NCI-H510A treated with DMSO at 0.1 percent for 48 hours (cell line): ENCODE measurements around the gene LDB2.

ENCODE experiments used
- DNase-seq: peaks from one replicate; lab custom pipeline; 2025; lab: John Stamatoyannopoulos, UW

LDB2 gene

DNA sequence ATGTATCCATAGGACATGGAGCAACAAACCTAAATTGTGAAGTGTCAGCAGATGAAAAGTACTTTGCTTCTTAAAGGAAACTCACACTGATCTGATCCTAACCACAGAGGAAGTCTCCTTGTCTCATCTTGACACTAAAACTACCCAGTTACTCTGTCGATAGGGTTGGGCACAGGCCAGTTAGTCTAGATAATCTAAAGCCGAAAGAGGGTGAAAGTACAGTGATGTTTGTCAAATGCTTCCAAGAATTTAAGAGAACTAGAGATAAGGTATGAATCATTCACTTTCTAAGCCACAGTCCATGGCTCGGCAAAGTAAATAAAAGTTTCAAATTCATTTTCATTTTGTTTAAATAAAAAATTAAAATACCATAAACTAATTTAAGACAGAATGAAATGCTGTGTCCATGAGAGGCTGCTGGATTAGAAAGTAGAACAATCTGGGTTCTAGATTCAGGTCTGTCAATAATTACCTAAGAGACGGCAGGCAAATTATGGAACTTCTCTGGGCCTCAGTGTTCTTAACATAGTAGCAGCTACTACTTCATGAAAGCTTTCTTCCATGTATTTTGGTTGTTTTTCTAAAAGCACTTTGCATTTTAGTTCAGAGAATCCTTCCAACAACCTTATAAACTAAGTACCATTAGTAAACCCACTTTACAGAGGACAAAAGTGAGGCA is 176.7 kb downstream of the LDB2 start:
- DNase-seq = no peak

DNA sequence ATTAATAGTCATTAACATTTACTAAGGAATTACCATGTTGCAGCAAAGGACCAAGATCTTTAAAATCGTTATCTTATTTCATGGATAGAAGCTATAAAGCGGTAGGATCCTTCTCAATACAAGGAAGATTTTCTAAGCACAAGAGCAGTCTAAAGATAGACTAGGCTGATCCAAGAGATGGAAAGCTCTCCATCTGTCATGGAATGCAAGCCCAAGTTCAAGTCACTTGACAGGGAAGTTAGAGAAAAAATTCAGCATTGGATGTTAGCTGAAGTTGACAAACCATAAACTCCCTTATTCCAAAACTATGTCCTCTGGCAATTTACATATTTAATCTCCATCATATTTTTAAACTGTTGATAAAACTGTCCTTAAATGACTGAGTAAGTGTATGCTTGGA is 177.7 kb downstream of the LDB2 start:
- no peak for DNase-seq

DNA sequence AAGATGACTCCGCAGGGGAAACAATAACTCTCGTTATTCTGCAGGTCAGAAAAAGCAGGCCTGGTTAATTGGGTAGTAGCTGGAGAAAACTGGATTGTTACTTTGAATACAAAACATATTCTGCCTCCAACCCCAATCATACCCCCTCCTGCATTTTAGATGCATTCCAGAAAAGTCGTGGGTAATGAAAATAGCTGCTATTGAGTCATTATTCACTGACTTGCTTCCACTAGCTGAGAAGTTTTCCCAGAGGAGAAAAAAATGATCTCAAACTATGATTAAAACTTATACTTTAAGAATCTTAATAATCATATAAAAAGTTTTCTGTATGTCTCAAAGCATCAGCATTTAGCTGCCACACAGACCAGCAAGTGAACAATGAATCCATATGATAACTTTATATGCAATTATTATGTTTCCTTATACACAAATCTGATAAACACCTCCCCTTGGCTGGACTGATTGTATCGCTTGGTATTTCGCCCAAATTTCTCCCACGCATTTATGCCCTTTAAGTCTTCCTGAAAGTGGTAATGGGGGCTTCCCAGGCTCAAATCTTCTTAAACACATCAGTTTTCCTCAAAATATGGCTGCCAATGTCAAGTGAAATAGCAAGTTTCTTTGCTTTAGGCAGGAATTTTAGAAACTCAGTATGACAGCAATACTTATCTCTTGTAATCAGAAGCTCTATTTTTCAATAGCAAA is 181.0 kb downstream of the LDB2 start:
- DNase-seq = no peak

DNA sequence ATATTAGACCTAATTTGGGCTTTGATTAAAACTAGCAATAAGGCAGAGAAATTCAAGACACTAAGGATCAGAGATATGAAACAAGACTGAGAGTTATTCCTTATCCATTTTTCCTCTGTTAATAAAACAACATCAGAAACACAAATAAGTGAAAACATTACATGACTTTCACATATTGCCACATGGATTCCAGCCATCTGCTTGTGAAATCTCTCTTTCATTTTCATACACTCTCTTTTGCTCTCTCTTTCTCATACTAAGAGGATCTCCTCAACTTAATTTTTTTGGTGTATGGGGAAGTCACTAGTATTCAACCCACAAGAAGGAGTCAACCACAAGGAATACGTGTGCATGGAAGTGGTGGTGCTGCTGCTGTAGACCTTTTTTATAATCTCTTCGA is 183.0 kb downstream of the LDB2 start:
- DNase-seq = no peak

DNA sequence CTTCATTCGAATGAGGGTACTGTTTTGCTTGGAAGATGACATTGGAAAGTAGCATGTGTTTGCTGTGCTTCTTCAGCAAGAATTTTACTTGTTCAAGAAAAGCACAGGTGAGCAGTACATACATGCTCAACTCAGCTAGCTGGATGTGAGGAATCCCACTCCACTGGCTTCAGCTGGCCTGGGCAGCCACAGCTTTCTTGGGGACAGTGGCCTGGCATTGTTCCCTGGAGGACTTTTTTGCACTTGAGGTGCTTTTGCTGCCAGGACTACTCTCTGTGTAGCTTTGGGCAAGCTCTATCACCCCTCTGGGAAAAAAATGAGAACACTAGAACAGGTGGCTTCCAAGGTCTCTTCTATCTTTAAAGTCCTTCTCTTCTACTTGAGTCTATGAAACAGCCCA is 184.3 kb downstream of the LDB2 start:
- DNase-seq = no peak

DNA sequence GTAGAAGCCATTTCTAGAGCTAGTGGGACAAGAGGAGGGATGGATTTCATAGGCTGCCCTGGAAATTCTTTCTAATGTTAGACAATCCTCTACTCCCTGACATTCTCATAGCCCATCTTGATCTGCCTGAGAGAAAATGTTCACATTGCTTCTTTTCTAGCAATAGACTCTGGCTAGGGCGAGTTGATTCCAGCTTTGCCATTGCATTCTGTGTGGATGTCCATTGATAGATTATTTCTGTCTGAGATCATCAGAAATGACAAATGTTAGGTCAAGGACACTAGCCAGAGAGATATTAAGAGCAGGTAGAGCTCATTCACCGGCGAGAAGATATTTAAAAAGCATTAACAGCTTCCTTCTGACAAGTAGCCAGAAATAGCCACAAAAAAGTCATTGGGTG is 184.7 kb downstream of the LDB2 start:
- no peak for DNase-seq

DNA sequence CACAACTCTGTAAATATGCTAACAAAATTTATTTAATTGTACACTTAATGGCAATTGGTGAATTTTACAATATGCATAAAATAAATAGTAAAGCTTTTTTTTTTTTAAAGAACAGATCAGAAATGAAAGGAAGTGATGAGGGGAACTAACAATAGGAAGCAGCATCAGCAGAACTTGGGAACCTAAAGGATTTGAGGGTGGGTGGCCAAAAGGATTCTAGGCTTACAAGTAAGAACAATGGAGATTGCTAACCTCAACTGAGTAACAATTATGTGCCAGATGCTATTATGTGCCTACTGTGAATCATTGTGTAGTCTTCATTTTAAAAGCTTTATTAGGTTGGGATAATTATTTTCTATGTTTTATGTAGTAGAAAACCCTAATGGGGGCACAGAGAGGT is 185.2 kb downstream of the LDB2 start:
- no peak for DNase-seq

DNA sequence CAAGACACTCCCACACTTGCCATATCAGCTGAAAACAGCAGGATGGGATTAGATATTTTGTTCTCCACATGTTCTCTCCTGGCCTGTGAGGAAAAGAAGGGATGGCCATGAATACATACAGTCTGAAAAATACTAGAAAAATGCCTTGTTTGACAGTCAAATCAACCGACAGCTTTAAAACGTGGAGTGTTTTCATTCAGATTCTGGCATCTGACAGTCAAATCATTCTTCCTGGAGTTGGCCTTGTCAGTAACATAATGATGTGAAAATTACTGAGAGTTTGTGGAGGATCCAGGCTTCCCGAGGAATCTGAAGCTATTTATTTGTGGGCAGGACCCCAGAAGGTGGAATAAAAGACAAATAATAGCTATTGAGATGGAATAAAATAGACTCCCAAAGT is 188.2 kb downstream of the LDB2 start:
- DNase-seq = no peak

DNA sequence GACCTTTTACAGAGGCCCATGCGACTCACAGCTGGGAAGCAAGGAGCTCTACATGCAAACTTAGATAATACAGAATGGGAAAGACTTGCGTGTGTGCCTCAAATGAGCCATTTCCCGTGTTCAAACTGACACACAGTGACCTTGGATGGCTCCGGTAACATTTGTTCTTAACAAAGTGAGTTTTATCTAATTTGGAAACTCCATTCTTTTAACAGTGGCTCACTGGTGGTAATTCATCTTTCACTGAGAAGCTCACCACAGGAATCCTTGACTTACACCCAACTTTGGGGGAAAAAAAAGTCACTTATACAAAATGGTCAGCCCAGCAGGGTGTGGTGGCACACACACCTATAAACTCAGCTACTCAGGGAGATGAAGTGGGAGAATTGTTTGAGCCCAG is 190.6 kb downstream of the LDB2 start:
- DNase-seq = no peak

DNA sequence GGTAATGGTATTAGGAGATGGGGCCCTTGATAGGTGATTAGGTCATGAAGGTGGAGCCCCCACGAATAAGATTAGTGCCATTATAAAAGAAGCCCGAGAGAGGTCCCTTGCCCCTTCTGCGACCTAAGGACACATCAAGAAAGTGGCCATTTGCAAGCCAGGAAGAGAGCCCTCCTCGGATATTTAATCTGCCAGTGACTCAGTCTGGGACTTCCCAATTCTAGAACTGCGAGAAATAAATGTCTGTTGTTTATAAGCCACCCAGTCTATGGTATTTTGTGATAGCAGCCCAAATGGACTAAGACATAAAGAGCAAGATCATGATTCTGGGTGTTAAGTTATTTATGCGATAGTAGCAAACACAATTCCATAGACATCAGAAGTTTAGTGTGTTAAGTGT is 192.2 kb downstream of the LDB2 start:
- DNase-seq = no peak

DNA sequence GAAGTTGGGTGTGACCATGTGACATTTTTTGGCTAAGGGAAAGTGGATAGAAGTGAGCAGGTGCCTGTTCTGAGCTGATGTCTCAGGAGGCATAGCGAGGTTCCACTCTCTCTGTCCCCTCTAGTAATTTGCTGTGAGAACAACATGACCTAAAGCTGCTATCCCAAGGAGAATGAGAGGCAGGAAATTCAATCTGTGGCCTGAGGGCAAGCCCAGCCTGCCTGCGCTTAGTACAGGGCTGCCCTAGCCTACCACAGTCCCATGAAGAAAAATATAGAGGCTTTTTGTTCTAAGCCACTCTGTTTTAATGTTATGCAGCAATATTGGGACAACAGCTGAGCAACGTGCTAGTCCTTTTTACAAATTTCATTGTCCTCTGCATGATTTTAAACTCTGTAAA is 193.1 kb downstream of the LDB2 start:
- no peak for DNase-seq

DNA sequence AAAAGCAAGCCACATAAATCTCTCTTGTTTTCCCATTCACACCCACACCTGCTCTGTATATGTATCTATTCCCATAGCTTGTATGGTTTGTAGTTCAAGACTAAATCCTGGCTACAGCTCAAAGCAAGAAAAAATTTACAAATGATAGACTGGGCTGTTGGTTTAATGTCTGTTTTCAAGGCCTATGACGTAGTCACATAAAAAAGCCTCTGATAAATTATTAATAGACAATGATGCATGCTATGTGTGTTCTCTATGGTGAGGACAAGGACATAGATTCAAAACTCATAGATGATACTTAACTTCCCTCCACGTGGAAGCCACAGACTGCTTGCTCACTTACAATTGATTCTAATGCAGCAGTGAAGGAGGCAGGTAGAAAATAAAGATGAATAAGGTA is 194.0 kb downstream of the LDB2 start:
- DNase-seq = no peak

DNA sequence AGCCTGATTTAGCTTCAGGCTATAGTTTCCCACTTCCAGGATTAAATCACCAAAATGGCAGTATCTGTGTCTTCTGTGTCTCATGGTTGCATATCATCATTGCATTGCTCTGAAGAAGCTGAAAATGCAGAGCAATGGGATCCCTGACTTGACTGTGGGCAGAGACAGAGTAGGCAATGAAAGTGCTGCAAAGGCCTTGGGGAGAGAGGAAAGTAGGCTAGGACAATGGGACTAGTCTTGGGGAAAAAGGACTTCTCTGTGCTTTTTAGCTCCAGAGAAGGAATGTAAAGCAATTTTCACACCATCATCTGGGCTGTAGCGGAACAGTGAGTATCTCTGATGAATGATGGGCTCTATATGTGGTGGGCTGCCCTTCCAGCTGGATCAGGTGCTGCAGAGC is 202.5 kb downstream of the LDB2 start:
- no peak for DNase-seq

DNA sequence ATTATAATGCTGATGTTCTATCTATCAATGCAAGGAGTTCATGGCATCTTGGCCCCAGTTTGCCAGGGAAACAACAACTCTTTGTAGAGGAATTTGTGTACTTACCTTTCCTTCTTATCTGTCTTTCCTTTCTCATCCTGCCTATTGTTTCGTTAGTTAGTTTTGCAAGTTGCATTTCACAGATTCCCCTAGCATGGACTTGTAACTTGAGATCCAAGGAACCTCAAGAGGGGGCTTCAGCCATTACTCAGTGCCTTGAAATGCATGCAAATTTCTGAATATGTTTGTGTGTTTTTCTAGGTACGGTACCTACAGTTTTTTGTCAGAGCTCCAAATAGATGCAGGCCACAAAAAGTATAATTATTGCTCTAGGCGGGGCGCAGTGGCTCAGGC is 203.6 kb downstream of the LDB2 start:
- no peak for DNase-seq

DNA sequence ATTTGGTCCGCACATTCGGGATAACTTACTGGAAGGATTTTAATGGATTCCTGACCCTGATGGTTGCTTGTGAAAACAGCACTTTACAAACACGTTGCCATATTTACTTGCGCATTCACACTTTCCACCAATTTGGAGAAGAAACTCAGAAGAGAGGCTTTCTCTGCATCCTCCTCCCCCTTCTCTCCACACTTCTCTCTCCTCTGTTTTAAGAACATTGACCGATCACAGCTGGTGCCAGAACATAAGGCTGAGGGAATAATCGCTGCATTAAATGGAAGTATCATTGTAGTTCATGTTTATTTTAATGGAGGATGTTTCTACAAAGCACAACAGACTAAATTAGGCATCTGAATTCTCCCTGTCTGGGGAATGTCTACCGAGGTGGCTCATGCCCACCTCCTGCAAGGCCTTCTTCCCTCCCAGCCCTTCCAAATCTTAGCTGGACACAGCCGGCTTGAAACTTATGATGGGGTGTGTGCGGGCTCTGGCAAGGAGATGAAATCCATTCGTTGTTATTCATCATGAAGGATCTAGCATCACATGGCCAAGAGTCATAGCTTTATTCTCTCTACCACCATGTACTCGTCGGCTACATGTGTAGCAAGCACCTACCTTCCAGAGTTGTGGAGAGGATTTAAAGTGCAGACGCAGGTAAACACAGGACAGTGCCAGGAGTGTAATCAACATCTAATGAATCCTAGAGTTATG is 204.1 kb downstream of the LDB2 start:
- no peak for DNase-seq

DNA sequence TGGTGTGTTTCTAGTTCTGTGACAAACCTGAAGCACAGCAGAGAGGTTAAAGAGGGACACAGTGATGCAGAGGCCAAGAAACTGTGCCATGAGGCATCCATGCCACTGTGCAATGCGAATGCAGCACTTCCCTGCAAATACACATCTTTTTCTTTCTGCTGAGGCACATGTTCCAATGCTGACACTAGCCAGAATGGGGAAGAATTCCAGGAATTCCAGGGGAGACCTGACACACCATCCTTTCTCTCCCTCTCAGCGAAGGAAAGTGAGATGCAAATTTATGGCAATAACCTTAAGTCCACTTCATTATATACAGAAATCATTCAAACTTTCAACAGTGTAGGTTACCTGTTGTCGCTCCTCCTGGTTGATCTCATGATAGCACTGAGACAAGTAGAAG is 204.8 kb downstream of the LDB2 start:
- no peak for DNase-seq

DNA sequence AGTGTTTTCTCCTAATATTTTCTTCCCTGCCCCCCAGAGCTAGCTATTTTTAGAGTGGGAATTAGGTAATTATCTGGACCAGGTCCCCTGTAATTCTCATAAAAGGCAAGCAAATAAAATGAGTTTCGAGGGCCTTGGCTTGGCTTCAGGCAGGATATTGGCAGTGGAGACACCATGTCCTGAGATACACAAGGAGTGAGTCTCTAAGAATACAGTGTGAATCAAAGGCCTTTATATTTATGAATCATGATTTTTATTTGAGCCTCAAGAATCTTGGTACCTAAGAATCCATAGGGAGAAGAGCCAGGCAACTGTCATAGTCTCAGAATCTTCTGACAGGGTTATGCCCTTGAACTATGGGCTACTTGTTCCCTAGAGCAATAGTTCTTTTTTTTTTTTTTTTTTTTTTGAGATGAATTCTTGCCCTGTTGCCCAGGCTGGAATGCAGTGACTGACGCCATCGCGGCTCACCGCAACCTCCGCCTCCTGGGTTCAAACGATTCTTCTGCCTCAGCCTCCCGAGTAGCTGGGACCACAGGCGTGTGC is 205.4 kb downstream of the LDB2 start:
- no peak for DNase-seq

DNA sequence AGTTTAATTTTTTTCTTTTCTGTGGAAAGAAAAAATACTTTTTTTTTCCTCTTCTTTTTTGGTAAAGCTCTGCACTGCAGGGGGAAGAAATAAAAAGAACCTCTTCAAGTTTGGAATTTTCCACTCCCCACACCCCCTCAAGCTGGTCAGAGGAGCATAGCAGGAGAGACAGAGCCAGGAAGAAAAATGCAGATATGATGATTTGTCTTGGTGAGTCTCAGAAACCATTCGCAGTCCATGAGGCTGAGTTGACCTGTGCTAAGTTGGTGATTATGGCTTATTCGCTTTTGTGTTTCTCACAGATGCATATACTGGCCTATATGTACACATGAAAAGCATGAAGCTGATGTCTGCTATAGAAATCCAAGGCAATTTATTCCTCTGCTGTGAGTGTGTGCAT is 205.9 kb downstream of the LDB2 start:
- no peak for DNase-seq

DNA sequence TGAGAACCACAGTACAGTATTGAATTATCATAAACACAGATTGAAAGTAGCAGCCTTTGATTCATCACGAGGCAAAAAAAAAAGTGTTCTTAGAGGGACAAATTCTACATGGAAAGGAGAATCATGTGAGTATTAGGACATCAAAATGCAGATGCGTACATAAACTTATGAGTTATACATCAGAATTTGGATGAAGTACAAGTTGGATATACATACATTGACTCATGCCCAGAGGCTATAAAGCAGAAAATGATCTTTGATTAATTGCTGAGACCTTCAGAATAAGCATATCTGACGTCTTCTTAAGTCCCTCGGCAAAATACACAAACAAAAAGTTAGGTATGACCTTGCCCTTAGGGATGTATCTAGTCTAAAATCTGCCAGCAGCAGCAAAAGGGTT is 206.4 kb downstream of the LDB2 start:
- DNase-seq = no peak

DNA sequence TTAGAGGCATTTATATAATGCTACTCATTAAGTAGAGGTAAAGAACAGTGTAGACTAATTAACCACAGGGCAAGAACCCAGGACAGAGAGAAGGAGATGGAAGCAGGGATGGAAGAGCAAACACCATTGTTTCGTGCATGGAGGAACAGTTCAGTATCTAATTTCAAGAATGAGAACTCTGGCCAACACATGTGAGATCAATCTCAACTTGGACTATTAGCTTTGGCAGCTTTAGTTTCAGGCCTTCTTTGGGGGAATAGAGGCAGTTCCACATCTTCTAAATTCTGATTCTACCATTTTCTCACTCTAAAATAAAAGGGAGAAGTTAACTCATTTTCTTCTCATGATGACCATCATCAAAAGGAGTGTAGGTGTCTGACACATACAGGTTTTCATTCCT is 207.0 kb downstream of the LDB2 start:
- no peak for DNase-seq

DNA sequence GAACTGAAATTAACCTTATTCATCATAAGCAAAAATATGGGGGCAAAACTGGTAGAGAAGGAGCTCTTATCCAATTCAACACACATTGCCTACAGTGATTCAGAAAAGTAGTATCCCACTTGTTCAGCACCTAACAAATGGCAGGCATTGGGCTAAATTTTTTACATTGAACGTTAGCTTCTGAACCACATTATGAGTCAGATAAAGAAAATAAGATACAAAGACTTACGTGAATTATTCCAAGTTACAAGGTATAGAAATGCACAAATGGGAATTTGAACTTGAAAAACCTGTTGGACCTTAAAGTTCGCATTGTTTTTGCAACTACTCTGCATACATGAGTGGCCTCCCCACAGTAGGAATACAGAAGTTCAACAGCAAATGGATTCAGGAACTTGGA is 210.6 kb downstream of the LDB2 start:
- no peak for DNase-seq

DNA sequence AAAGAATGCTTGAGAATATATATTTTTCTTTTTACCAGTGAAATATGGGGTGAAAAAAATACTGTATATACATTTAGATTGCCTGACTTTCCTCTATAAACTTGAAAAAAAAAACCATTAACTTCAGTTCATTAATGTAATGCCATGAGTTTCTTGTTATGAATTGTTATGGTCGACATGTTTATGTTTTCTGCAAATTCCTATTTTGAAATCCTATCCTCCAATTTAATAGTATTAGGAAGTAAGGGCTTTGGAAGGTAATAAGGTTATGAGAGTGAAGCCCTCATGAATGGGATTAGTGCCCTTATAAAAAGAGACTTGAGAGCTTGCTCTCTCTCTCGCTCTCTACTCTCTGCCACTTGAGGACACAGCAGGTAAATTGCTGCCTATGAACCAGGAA is 211.4 kb downstream of the LDB2 start:
- no peak for DNase-seq

DNA sequence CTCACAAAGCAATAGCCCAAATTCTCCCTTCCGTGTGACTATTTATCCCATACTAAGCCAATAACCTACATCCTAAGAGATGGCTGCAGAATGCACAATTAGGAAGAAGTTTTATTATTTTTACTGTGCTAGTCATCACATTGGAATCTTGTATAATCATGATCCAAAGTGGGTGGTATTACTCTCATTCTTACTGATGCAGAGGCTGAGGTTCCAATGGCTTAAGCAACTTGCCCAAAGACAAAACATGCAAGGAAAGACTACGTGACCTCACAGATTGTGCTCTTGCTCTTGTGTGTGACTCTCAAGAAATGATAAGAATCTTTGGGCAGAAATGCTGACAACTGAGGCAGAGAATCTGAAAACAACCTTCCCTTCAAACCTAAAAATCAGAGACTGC is 212.2 kb downstream of the LDB2 start:
- no peak for DNase-seq
